ENCODE measurements around the gene DSE.

DSE gene

DNA sequence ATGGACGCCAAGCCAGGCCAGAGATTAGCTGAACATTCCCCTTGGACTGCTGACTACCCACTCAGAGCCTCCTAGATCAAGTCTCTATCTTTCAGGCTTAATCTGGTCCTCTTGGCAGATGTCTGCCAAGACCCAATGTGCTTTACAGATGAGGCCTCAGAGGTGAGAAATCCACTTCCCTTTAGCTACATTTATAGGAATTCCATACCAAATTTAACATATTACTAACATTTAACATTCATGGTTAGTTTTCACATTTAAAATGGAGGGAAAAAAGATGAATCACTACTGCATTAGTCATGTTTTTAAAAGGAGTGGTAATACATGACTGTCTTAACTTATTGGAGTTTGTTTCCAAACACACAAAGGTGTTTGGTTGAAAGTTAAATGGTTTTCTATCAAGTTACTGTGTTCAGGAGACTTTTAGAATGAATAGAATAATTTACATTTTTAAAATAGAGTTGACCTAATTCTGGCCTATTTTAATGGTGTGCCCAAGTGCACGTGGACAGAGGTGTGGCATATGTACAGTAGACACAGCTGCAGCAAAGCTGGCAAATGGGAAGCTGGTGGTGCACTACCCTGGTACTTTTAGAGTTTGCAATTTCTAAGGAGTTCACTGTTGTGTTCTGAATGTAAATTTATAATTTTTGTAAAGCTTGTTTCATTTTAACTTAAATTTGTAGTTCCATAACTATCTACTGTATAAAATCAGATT is 48.5 kb downstream of the DSE start:
- no peak for DNase-seq

- DNase-seq, result no peak
These were observed 49.6 kb downstream of the DSE start for GRCh38 chr6:116420341-116420740.

- no peak for DNase-seq
These were observed 51.5 kb downstream of the DSE start for GRCh38 chr6:116422238-116422637.

DNA sequence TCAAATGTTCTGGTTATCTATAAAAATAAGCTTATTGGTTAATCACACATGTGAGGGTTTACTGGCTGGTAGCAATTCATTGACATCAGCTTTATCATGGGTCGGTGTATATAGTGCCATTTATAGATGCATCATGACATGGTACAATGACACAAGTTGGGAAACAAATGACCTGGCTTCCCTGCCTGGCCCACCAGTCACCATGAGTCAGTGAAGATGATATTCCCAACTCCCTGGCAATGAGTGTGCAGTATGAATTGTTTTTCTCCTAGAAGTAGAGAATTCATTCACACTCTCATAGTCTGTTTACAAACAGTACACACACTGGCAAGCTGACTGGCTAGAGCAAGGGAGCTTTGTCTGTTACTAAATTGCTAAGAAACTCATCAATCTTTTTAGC is 53.3 kb downstream of the DSE start:
- no peak for DNase-seq

- DNase-seq, result no peak
These were observed 55.8 kb downstream of the DSE start for GRCh38 chr6:116426551-116426950.

DNA sequence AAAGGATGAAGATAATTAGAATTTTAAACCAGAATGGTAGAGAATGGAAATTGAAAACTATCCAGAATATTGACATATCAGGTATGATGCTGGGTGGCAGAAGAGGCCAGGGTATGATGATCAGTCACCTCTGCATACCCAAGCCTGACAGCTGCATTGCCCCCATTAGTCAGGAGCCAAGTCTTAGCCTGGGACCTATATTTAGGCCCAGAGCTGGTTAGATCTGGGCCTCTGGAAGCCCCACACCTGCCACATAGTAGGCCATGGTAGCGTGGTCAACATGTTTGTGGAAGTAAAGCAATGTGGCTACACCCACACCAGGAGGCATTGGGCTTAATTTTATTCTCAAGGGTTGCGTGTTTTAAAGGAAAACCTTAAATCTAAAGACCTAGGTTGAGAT is 58.4 kb downstream of the DSE start:
- DNase-seq, result no peak

DNA sequence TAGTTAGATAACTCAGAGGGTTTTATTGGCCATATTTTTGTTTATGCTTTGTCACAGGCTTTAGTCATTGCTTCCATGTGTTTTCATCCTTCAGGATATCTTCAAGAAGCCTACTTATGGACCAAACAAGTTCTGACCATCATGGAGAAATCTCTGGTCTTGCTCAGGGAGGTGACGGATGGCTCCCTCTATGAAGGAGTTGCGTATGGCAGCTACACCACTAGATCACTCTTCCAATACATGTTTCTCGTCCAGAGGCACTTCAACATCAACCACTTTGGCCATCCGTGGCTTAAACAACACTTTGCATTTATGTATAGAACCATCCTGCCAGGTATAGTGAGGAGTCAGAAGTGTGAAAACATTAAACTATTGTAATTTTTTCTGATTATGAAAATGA is 60.1 kb downstream of the DSE start:
- no peak for DNase-seq

GRCh38 chr6:116431964-116432595 is 61.3 kb downstream of the DSE start:
- no peak for DNase-seq

DNA sequence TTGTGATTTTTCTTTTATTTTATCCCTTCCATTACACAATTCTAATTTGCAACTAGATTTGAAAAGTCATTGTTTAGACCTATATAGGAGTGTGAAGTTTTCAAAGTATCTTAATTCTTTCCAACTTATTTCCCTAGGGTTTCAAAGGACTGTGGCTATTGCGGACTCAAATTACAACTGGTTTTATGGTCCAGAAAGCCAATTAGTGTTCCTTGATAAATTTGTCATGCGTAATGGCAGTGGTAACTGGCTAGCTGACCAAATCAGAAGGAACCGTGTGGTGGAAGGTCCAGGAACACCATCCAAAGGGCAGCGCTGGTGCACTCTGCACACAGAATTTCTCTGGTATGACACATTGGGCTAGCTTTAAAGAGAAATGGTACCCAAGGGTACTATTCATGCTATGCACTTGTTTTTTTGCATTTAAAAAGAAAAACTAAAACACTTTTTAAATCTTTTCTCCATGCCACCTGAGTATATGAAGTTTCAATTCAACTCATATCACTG is 62.5 kb downstream of the DSE start:
- no peak for DNase-seq

GRCh38 chr6:116434056-116434725 is 63.4 kb downstream of the DSE start:
- DNase-seq, result no peak

DNA sequence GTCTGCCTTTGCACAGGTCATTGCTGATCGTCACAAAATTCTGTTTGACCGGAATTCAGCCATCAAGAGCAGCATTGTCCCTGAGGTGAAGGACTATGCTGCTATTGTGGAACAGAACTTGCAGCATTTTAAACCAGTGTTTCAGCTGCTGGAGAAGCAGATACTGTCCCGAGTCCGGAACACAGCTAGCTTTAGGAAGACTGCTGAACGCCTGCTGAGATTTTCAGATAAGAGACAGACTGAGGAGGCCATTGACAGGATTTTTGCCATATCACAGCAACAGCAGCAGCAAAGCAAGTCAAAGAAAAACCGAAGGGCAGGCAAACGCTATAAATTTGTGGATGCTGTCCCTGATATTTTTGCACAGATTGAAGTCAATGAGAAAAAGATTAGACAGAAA is 65.8 kb downstream of the DSE start:
- no peak for DNase-seq

DNA sequence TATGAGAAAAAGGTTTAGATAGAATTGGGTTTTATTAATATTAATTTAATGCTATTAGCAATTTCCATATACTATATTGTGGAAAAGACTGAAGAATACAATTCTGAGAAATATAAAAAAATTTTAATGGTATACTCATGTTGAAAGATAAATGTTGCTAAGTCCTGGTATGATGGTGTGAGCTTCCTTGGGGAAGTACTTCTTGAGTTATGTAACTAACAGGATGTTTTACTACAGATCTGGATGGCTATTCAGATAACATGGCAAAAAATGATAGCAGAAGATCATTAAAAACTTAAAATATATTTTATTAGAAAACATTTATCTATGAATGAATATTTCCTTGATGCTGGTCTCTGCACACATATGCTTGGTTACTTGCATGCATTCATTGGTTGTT is 66.9 kb downstream of the DSE start:
- DNase-seq, result no peak

- DNase-seq, result no peak
These were observed 68.1 kb downstream of the DSE start for GRCh38 chr6:116438590-116439448.

- no peak for DNase-seq
These were observed 68.8 kb downstream of the DSE start for GRCh38 chr6:116439522-116440051.

DNA sequence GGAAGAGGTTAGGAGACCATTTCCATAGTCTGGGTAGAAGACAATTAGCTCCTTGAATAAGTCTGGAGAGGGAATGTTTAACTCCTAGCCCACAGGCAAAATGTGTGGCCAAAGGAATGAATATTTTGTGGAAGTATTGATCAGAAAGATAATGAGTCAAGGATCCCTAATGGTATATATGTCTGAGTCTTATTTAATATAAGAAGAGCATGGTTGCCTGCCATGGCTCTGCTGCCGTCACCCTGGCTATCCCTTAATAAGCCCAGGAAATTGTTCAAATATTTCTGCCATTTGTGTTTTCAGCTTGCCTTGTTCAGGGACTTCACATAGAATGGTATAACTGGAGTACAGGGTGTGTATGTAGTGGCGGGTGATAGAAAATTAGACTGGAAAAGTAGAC is 72.4 kb downstream of the DSE start:
- DNase-seq, result no peak

- DNase-seq, result no peak
These were observed 73.3 kb downstream of the DSE start for GRCh38 chr6:116444092-116444491.

DNA sequence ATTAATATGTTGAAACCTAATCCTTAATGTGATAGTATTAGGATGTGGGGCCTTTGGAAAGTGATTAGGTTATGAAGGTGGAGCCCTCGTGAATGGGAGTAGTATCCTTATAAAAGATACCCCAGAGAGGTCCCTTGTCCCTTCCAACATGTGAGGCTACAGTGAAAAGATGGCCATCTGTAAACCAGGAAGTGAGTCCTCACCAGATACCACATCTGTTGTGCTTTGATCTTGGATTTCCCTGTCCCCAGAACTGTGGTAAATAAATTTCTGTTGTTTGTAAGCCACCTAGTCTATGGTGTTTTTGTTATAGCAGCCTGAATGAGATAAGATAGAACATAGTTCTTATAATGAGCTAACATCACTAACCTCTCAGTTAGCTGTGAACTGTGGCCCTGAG is 73.8 kb downstream of the DSE start:
- DNase-seq, result no peak

- no peak for DNase-seq
These were observed 74.4 kb downstream of the DSE start for GRCh38 chr6:116445102-116445501.

DNA sequence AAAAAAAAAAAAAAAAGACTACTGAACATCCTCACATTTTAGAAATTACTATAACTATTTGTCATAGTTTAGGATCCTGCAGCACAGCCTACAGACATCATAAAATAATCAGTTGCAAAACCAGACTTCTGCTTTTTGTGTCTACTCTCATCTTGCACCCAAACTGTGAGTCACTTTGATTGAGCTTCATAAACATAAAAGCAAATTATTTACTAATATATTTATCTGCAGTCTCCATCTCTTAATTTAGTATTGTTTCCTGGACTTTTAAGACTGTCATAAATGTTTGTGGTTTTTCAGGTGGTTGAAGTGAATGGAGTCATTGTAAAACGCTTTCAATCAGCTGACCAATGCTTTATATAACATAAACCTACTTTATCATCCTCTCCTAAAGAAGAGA is 75.7 kb downstream of the DSE start:
- no peak for DNase-seq

DNA sequence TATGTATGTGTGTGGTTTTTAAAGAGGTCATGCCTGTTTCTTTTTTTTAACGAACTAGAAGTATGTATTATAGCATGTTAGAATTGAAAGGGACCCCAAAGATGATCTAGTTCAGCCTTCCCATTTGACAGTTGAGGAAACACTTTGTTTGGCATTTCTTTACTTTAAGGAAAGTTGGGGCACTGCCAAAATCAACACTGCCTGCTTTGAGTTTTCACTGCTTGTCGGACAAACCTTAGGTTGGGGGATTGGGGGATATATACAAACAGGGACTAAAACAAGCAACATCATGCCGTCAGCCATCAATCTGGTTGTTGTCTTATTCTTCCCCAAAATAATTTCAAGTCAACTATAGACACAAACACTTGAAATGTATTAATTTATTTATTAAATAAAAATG is 76.3 kb downstream of the DSE start:
- DNase-seq, result no peak

DNA sequence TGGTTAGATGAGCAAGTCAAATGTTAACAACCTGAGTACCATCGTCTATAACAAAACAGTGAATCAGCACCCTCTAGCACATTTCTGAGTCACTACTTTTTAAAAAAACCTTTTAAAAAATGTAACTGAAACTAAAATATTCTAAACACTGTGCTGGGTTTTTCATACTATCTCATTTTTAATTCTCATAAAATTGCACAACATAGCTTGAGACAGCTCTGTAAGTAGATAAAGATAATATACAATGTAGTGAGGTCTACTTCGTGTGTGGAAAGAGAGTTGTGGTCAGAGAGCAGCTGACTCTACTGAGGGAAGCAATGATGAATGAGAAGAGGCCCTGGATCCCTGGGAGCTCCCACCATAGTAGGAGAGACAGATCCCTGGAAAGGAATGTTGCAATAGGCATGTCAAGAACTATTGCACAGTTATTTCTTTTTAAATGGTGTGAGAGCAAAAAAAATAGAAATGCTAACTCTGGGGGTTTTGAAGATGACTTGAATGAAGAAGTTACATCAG is 76.8 kb downstream of the DSE start:
- no peak for DNase-seq

- DNase-seq, result no peak
These were observed 78.8 kb downstream of the DSE start for GRCh38 chr6:116449565-116449964.
